ENCODE results near the gene TPK1.

The TPK1 gene

DNA sequence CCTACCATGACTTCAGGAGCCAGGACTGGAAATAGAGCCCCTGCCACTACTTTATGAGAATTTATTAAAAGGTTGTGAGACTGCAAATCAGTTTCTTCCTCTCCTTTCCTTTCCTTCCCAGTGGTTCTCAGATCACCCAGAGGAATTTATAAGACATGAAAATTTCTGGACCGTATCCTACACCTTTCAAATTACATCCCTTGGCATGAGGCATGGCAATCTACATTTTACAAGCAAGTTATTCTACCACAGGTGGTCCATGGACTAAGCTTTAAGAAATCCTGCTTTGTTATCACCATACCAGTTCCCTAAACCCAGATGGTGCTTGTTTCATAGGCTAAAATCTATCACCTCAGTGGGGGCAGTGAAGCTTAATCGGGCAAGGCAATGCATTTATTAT is 66.5 kb downstream of the TPK1 start:
- H3K9me2 ChIP-seq (replicated peaks; ENCODE audit: control insufficient read depth, low read length): no peaks in the 10 kb centered on the region
- no peak overlapping the region for H3K4me2 ChIP-seq (ENCODE audit: low read length)
- no peak overlapping the region for H3K4me3 ChIP-seq (ENCODE audit: low read length)
- H3K36me3 ChIP-seq (ENCODE audit: control insufficient read depth, low read length): no peaks in the 10 kb centered on the region
- H3K9me3 ChIP-seq (ENCODE audit: control insufficient read depth, insufficient read depth, low read length): no peaks in the 10 kb centered on the region
- no peaks in the 10 kb centered on the region for H4K20me1 ChIP-seq (ENCODE audit: control insufficient read depth, insufficient read depth, low read depth, low read length)
- H3K27me3 ChIP-seq (ENCODE audit: control insufficient read depth, low read length): no peaks in the 10 kb centered on the region
- no peak for TF ChIP-seq EZH2phosphoT487 (IDR thresholded peaks at IDR 0.05; ENCODE audit: borderline replicate concordance, low read length)
- TF ChIP-seq CTCF (IDR thresholded peaks at IDR 0.05; ENCODE audit: low read depth, low read length, poor library complexity, severe bottlenecking): no peak
- no peak overlapping the region for H3K27ac ChIP-seq (ENCODE audit: low read depth, low read length)
- H3K79me2 ChIP-seq (ENCODE audit: control insufficient read depth, low read length): no peaks in the 10 kb centered on the region
- no peaks in the 10 kb centered on the region for H3F3A ChIP-seq (ENCODE audit: control insufficient read depth, insufficient read depth)
- H3K4me1 ChIP-seq (ENCODE audit: control insufficient read depth, low read length): peaks cover 6% of the 10 kb centered on the region

DNA sequence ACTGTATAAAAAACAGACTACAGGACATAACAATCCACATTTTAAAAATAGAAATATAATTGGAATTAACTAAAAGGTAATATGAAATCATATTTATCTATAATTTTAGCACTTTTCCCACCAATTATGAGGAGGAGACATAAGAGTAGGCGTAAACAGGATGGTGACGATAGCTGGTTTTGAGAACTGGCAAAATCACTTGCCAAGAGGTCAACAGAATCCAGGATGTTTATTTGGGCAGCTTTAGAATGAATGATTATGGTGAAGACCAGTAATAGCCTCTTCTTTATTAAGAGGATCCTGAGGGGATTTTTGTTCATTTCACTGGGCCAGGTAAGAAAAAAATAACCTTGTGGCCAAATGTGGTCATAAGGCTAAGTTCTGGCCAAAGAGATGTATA is 67.2 kb downstream of the TPK1 start:
- H3K9me3 ChIP-seq (ENCODE audit: control insufficient read depth, insufficient read depth, low read length): no peaks in the 10 kb centered on the region
- no peaks in the 10 kb centered on the region for H4K20me1 ChIP-seq (ENCODE audit: control insufficient read depth, insufficient read depth, low read depth, low read length)
- no peak for TF ChIP-seq EZH2phosphoT487 (IDR thresholded peaks at IDR 0.05; ENCODE audit: borderline replicate concordance, low read length)
- no peak for TF ChIP-seq CTCF (IDR thresholded peaks at IDR 0.05; ENCODE audit: low read depth, low read length, poor library complexity, severe bottlenecking)
- H3K79me2 ChIP-seq (ENCODE audit: control insufficient read depth, low read length): no peaks in the 10 kb centered on the region
- H3K9me2 ChIP-seq (replicated peaks; ENCODE audit: control insufficient read depth, low read length): no peaks in the 10 kb centered on the region
- H3F3A ChIP-seq (ENCODE audit: control insufficient read depth, insufficient read depth): no peaks in the 10 kb centered on the region
- peaks cover 6% of the 10 kb centered on the region for H3K4me1 ChIP-seq (ENCODE audit: control insufficient read depth, low read length)
- no peak overlapping the region for H3K4me3 ChIP-seq (ENCODE audit: low read length)
- no peaks in the 10 kb centered on the region for H3K36me3 ChIP-seq (ENCODE audit: control insufficient read depth, low read length)
- H3K4me2 ChIP-seq (ENCODE audit: low read length): no peak overlapping the region
- H3K27ac ChIP-seq (ENCODE audit: low read depth, low read length): no peak overlapping the region
- H3K27me3 ChIP-seq (ENCODE audit: control insufficient read depth, low read length): no peaks in the 10 kb centered on the region

- Histone ChIP-seq H3K36me3 (ENCODE audit: control insufficient read depth, low read length) (no peaks in the 10 kb centered on the region), H3K4me3 (ENCODE audit: low read length) (no peak overlapping the region), H3F3A (ENCODE audit: control insufficient read depth, insufficient read depth) (no peaks in the 10 kb centered on the region), H4K20me1 (ENCODE audit: control insufficient read depth, insufficient read depth, low read depth, low read length) (no peaks in the 10 kb centered on the region), H3K4me1 (ENCODE audit: control insufficient read depth, low read length) (no peaks in the 10 kb centered on the region), H3K9me2 (replicated peaks; ENCODE audit: control insufficient read depth, low read length) (no peaks in the 10 kb centered on the region), H3K79me2 (ENCODE audit: control insufficient read depth, low read length) (no peaks in the 10 kb centered on the region), H3K9me3 (ENCODE audit: control insufficient read depth, insufficient read depth, low read length) (no peaks in the 10 kb centered on the region), H3K27me3 (ENCODE audit: control insufficient read depth, low read length) (no peaks in the 10 kb centered on the region), H3K27ac (ENCODE audit: low read depth, low read length) (no peak overlapping the region), H3K4me2 (ENCODE audit: low read length) (no peak overlapping the region)
- TF ChIP-seq EZH2phosphoT487 (IDR thresholded peaks at IDR 0.05; ENCODE audit: borderline replicate concordance, low read length) (no peak), CTCF (IDR thresholded peaks at IDR 0.05; ENCODE audit: low read depth, low read length, poor library complexity, severe bottlenecking) (no peak)
These were observed 72.6 kb downstream of the TPK1 start for GRCh38 chr7:144763291-144763690.

GRCh38 chr7:144762853-144763252 is 73.0 kb downstream of the TPK1 start:
- Histone ChIP-seq H3K36me3 (ENCODE audit: control insufficient read depth, low read length) (no peaks in the 10 kb centered on the region), H3K27ac (ENCODE audit: low read depth, low read length) (no peak overlapping the region), H4K20me1 (ENCODE audit: control insufficient read depth, insufficient read depth, low read depth, low read length) (no peaks in the 10 kb centered on the region), H3K4me3 (ENCODE audit: low read length) (no peak overlapping the region), H3K4me1 (ENCODE audit: control insufficient read depth, low read length) (no peaks in the 10 kb centered on the region), H3F3A (ENCODE audit: control insufficient read depth, insufficient read depth) (no peaks in the 10 kb centered on the region), H3K4me2 (ENCODE audit: low read length) (no peak overlapping the region), H3K9me3 (ENCODE audit: control insufficient read depth, insufficient read depth, low read length) (no peaks in the 10 kb centered on the region), H3K79me2 (ENCODE audit: control insufficient read depth, low read length) (no peaks in the 10 kb centered on the region), H3K9me2 (replicated peaks; ENCODE audit: control insufficient read depth, low read length) (no peaks in the 10 kb centered on the region), H3K27me3 (ENCODE audit: control insufficient read depth, low read length) (no peaks in the 10 kb centered on the region)
- TF ChIP-seq EZH2phosphoT487 (IDR thresholded peaks at IDR 0.05; ENCODE audit: borderline replicate concordance, low read length) (no peak), CTCF (IDR thresholded peaks at IDR 0.05; ENCODE audit: low read depth, low read length, poor library complexity, severe bottlenecking) (no peak)

Data from DOHH2 (cell line).